SK-N-SH (cell line): ENCODE measurements around the gene RAB23. TPM values are rescaled to one million over a fixed set of nuclear protein-coding genes. Genes with fewer than 3 reads are reported as not detected.

Experiments
- CTCF ChIA-PET: fragments of 300-600, 350-600 bp; formaldehyde crosslinking; extraction: SDS; loops from one replicate; lab custom pipeline; 2021; lab: Yijun Ruan, JAX
- POLR2A ChIA-PET: fragments of 350-600 bp; sonication (Branson Sonifier 250); formaldehyde crosslinking; extraction: SDS; loops from one replicate; lab custom pipeline; 2020; ENCODE audit warnings: antibody characterized with exemption, inconsistent platforms; lab: Yijun Ruan, JAX
- DNase-seq: peaks from one replicate; pipeline ENCODE4 v3.0.0; 2012
- H2AFZ ChIP-seq: fragments of 200-600 bp; sonication (generic); 2 replicates; pipeline ENCODE4 v1.8.1; 2016; ENCODE audit warnings: antibody characterized with exemption, mild to moderate bottlenecking, low read depth
- H3F3A ChIP-seq: fragments of 200-600 bp; sonication (generic); replicated peaks from 2 replicates; pipeline ENCODE3; 2016; ENCODE audit warnings: antibody characterized with exemption, mild to moderate bottlenecking; ENCODE audit not compliant: insufficient read depth
- H3K27ac ChIP-seq, 2 experiments: fragments of 200-500 bp in 1 of 2; fragments of 200-600 bp in 1 of 2; sonication (Bioruptor generic) in 1 of 2; sonication (generic), shearing (Covaris generic) in 1 of 2; 2 replicates each; pipeline versions ENCODE4 v1.5.1 to v1.6.1; 2014 to 2016; ENCODE audit warnings: low read depth in 2 of 2, inconsistent platforms in 1 of 2, low read length in 1 of 2, mild to moderate bottlenecking in 1 of 2, mixed read lengths in 1 of 2
- H3K27me3 ChIP-seq: fragments of 200-600 bp; sonication (generic), shearing (Covaris generic); 2 replicates; pipeline ENCODE4 v1.6.1; 2016; ENCODE audit warnings: mixed run types; ENCODE audit not compliant: insufficient read depth
- H3K36me3 ChIP-seq, 2 experiments: fragments of 200-500 bp in 1 of 2; fragments of 200-600 bp in 1 of 2; sonication (Bioruptor generic) in 1 of 2; sonication (generic) in 1 of 2; replicated peaks in 1 of 2; 2 replicates each; pipeline versions ENCODE3 to v1.5.1; 2014 to 2016; ENCODE audit warnings: low read length in 1 of 2, mild to moderate bottlenecking in 1 of 2; ENCODE audit not compliant: insufficient read depth in 2 of 2, control insufficient read depth in 1 of 2
- H3K4me1 ChIP-seq, 2 experiments: fragments of 200-500 bp in 1 of 2; fragments of 200-600 bp in 1 of 2; sonication (Bioruptor generic) in 1 of 2; sonication (generic), shearing (Covaris generic) in 1 of 2; 2 replicates each; pipeline versions ENCODE4 v1.5.1 to v1.6.1; 2014 to 2016; ENCODE audit warnings: low read depth in 1 of 2, low read length in 1 of 2, mixed run types in 1 of 2; ENCODE audit not compliant: insufficient read depth in 2 of 2, control insufficient read depth in 1 of 2
- H3K4me2 ChIP-seq: fragments of 200-600 bp; sonication (generic), shearing (Covaris generic); 2 replicates; pipeline ENCODE4 v1.6.1; 2017; ENCODE audit warnings: mixed run types
- H3K4me3 ChIP-seq, 2 experiments: fragments of 200-500 bp in 1 of 2; fragments of 200-600 bp in 1 of 2; sonication (Bioruptor generic) in 1 of 2; sonication (generic), shearing (Covaris generic) in 1 of 2; 2 replicates each; pipeline versions ENCODE4 v1.5.1 to v1.8.1; 2014 to 2016; ENCODE audit warnings: low read depth in 2 of 2, inconsistent platforms in 1 of 2, low read length in 1 of 2, mild to moderate bottlenecking in 1 of 2, mixed read lengths in 1 of 2, moderate library complexity in 1 of 2
- H3K79me2 ChIP-seq: fragments of 200-600 bp; sonication (generic); 2 replicates; pipeline ENCODE4 v1.8.1; 2017; ENCODE audit warnings: mild to moderate bottlenecking; ENCODE audit not compliant: insufficient read depth
- H3K9ac ChIP-seq: fragments of 200-600 bp; sonication (generic); 2 replicates; pipeline ENCODE4 v1.6.1; 2017; ENCODE audit warnings: mixed run types
- H3K9me2 ChIP-seq: fragments of 200-600 bp; sonication (generic); 2 replicates; pipeline ENCODE4 v1.6.1; 2017; ENCODE audit warnings: mixed run types
- H3K9me3 ChIP-seq: fragments of 200-600 bp; sonication (generic); 2 replicates; pipeline ENCODE4 v1.6.1; 2017; ENCODE audit warnings: mixed run types, mild to moderate bottlenecking, moderate library complexity
- H4K20me1 ChIP-seq: fragments of 200-600 bp; sonication (generic); 2 replicates; pipeline ENCODE4 v1.6.1; 2017; ENCODE audit warnings: mild to moderate bottlenecking, mixed run types; ENCODE audit not compliant: insufficient read depth
- CHD2 ChIP-seq: fragments of 150-350 bp; IDR thresholded peaks from 2 replicates; pipeline ENCODE4 v1.6.1; 2018; ENCODE audit warnings: low read length; ENCODE audit not compliant: partially characterized antibody
- ELF1 ChIP-seq: IDR thresholded peaks from 2 replicates; pipeline ENCODE4 v1.4.0; 2012
- EP300 ChIP-seq, 2 experiments: IDR thresholded peaks; 2 replicates each; pipeline versions ENCODE4 v1.4.0 to v1.6.1; 2012; ENCODE audit warnings: borderline replicate concordance in 1 of 2, low read depth in 1 of 2, low read length in 1 of 2
- FOXM1 ChIP-seq: IDR thresholded peaks from 2 replicates; pipeline ENCODE4 v1.4.0; 2012; ENCODE audit warnings: low read depth, mild to moderate bottlenecking
- MXI1 ChIP-seq: IDR thresholded peaks from 2 replicates; pipeline ENCODE4 v1.6.1; 2012; ENCODE audit warnings: mild to moderate bottlenecking, low read depth, low read length, improper control_type of control experiment
- NFIC ChIP-seq: IDR thresholded peaks from 2 replicates; pipeline ENCODE4 v1.4.0; 2012; ENCODE audit warnings: borderline replicate concordance
- RAD21 ChIP-seq: IDR thresholded peaks from 2 replicates; pipeline ENCODE4 v1.6.1; 2012; ENCODE audit warnings: mild to moderate bottlenecking, low read length
- RCOR1 ChIP-seq: fragments of 150-350 bp; IDR thresholded peaks from 2 replicates; pipeline ENCODE4 v1.6.1; 2017; ENCODE audit warnings: antibody characterized with exemption, low read length
- RFX5 ChIP-seq: IDR thresholded peaks from 2 replicates; pipeline ENCODE4 v1.6.1; 2012; ENCODE audit warnings: mild to moderate bottlenecking, improper control_type of control experiment, low read length
- RXRA ChIP-seq: IDR thresholded peaks from 2 replicates; pipeline ENCODE4 v1.4.0; 2012; ENCODE audit warnings: low read depth, mild to moderate bottlenecking, borderline replicate concordance
- WGBS: methylation state at CpG from one replicate; pipeline ENCODE4 v1.1.6; 2017; ENCODE audit warnings: low lambda C conversion rate; 5-methylcytosine and 5-hydroxymethylcytosine counted together
- polyA plus RNA-seq, 3 experiments: library from polyadenylated mRNA; depleted of rRNA; stranded (reverse); fragments of >200 nt; gene quantifications; 2 replicates each; pipeline ENCODE4 v1.2.3, GENCODE V29; 2012
- TF ChIP-seq, protein P1 (sequence below): IDR thresholded peaks from 2 replicates; pipeline ENCODE4 v1.4.0; 2012; ENCODE audit warnings: low read depth
- TF ChIP-seq, protein P2 (sequence below): fragments of 150-350 bp; IDR thresholded peaks from 2 replicates; pipeline ENCODE4 v1.6.1; 2017; ENCODE audit warnings: antibody characterized with exemption, low read length, low read depth, borderline replicate concordance
- TF ChIP-seq, protein P3 (sequence below): IDR thresholded peaks from 2 replicates; pipeline ENCODE4 v1.6.1; 2012; ENCODE audit warnings: mild to moderate bottlenecking, low read depth, low read length, moderate library complexity

Gene RAB23
- polyA plus RNA-seq, 1 of the 3 experiments (the other 2 are of a cell fraction), result 6.6 TPM

DNA sequence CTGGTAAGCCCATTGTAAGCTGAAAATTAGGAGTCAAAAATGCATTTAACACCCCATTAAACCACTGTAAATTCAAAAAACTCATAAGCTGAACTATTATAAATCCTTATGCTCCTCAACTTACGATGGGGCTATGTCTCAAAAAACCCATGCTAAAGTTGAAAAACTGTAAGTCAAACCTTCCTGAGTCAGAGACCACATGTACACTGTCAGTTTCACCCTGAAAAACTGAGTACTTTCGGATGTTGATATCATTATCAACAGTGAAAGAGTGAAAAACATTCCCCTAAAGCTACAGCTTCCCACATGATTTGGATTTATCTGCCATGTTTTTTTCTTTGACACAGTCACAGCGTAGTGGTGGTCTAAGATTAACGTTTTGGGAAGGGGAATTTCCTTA lies 14.2 kb downstream of the RAB23 start:
- Histone ChIP-seq H3K4me1 (peaks cover 0 to 4% of the 10 kb centered on the region in 2 experiments; a peak in 1 of 4 replicates), H3K79me2 (peaks cover 90% of the 10 kb centered on the region), H4K20me1 (no peaks in the 10 kb centered on the region), H2AFZ (no peak overlapping the region), H3K4me3 (no peak overlapping the region), H3K9ac (no peak overlapping the region), H3F3A (peaks cover 20% of the 10 kb centered on the region), H3K9me3 (no peaks in the 10 kb centered on the region), H3K4me2 (no peak overlapping the region), H3K9me2 (no peaks in the 10 kb centered on the region), H3K27me3 (no peaks in the 10 kb centered on the region), H3K27ac (no peak overlapping the region), H3K36me3 (peaks cover 7 to 31% of the 10 kb centered on the region in 2 experiments)
- no peak for TF ChIP-seq RAD21
- TF ChIP-seq, protein P1, sequence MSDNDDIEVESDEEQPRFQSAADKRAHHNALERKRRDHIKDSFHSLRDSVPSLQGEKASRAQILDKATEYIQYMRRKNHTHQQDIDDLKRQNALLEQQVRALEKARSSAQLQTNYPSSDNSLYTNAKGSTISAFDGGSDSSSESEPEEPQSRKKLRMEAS, result no peak
- ChIA-PET CTCF (interaction anchor here (1.3 to 1.9 kb wide), 2 partner anchors 9 to 14 kb away, joined by 3 to 7 read pairs; partner anchors contain the start of gene RAB23), POLR2A (no interaction called here)
- 99% methylated on average over 4 of the region's 4 CpGs for WGBS
- DNase-seq, result no peak

DNA sequence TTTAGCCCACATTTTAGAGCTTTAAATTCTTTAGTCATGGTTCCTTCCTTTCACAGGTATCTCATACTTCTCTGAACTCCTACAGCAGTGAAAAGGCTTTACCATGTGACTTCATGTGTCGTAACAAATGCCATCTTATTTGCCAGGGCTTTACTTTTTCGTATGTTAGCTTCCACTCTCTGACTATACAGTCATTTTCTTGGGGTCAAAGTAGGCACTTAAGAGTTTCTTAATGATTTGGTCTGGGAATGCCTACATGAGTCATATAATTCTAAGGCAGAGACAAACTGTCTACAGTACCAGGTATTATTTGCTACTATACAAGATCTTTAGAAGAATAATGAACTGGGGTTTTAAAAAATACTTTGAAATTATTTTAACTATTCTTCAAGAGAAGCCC lies 15.0 kb downstream of the RAB23 start:
- CTCF ChIA-PET, result interaction anchor here (1.3 to 1.9 kb wide), 2 partner anchors 10 to 15 kb away, joined by 3 to 7 read pairs; partner anchors contain the start of gene RAB23
- no peaks in the 10 kb centered on the region for H4K20me1 ChIP-seq
- no peaks in the 10 kb centered on the region for H3K27me3 ChIP-seq
- H3K9ac ChIP-seq, result no peak overlapping the region
- 64% methylated on average over 2 of the region's 2 CpGs for WGBS
- H2AFZ ChIP-seq, result no peak overlapping the region
- POLR2A ChIA-PET, result no interaction called here
- peaks cover 7 to 31% of the 10 kb centered on the region in 2 experiments for H3K36me3 ChIP-seq
- no peaks in the 10 kb centered on the region for H3K9me3 ChIP-seq
- no peaks in the 10 kb centered on the region for H3K9me2 ChIP-seq
- no peak for DNase-seq
- no peak overlapping the region for H3K4me2 ChIP-seq
- H3K4me1 ChIP-seq, result peaks cover 0 to 4% of the 10 kb centered on the region in 2 experiments; a peak in 2 of 4 replicates
- H3K79me2 ChIP-seq, result peaks cover 90% of the 10 kb centered on the region
- no peak for TF ChIP-seq FOXM1
- TF ChIP-seq ELF1, result no peak
- TF ChIP-seq, protein P2, sequence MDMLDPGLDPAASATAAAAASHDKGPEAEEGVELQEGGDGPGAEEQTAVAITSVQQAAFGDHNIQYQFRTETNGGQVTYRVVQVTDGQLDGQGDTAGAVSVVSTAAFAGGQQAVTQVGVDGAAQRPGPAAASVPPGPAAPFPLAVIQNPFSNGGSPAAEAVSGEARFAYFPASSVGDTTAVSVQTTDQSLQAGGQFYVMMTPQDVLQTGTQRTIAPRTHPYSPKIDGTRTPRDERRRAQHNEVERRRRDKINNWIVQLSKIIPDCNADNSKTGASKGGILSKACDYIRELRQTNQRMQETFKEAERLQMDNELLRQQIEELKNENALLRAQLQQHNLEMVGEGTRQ, result no peak
- TF ChIP-seq RCOR1, result no peak
- H3F3A ChIP-seq, result peaks cover 21% of the 10 kb centered on the region
- H3K27ac ChIP-seq, result peak overlapping the region in 1 of 2 experiments; percentile 12; a peak in 1 of 4 replicates
- H3K4me3 ChIP-seq, result no peak overlapping the region

DNA sequence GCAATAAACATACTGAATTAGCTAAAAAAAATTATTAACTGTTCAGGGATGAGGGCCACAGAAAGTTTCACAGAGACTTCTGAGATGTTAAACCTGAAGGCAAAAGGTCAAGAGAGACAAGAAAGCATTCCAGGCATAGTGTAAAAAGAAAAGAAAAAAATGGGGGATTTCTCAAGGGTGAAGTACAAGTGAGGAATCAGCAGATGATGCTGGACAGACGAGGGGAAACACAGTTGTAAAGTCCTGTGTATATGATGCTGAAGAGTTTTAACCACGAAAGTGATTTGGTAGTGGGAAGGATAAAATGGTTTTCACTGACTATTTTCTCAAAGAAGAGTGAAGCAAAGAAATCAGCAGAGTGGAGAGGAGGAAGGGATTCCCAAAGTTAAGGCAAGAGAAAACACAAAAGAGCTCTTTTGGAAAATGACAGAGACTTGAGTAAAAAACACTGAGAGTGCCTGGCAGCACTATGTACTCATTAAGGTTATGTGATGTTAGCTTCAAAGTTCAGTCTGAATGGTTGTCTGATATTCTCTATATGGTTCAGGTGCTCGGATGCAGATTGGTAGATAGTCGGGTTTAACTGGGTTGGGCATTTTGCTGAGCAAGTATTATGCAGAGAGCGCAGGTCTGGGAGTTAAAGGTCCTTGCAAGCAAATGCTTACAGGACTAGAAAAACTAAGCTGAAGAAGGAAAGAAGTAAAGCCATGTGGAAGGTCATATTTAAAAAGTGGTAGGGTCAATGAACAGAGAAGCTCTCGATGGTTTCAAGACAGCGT lies 16.4 kb downstream of the RAB23 start:
- ChIA-PET CTCF (interaction anchor here (1.9 kb wide), 1 partner anchor 16 kb away, joined by 7 read pairs; the partner anchor contains the start of gene RAB23), POLR2A (no interaction called here)
- no peak for DNase-seq
- Histone ChIP-seq H3K79me2 (peaks cover 90% of the 10 kb centered on the region), H3K4me2 (no peak overlapping the region), H3F3A (peaks cover 24% of the 10 kb centered on the region), H3K4me1 (peaks cover 0 to 4% of the 10 kb centered on the region in 2 experiments; a peak in 2 of 4 replicates), H4K20me1 (no peaks in the 10 kb centered on the region), H2AFZ (no peak overlapping the region), H3K27ac (no peak overlapping the region), H3K9me2 (no peaks in the 10 kb centered on the region), H3K9ac (no peak overlapping the region), H3K4me3 (no peak overlapping the region), H3K9me3 (no peaks in the 10 kb centered on the region), H3K36me3 (peaks cover 7 to 31% of the 10 kb centered on the region in 2 experiments), H3K27me3 (no peaks in the 10 kb centered on the region)
- 91% methylated on average over 7 of the region's 7 CpGs for WGBS
- TF ChIP-seq FOXM1, result no peak
- TF ChIP-seq ELF1, result no peak
- no peak for TF ChIP-seq NFIC
- TF ChIP-seq CHD2, result no peak
- TF ChIP-seq EP300 (IDR thresholded peaks at IDR 0.05; ENCODE audit: borderline replicate concordance in 1 of 2, low read depth in 1 of 2, low read length in 1 of 2), result no peak
- no peak for TF ChIP-seq RAD21
- no peak for TF ChIP-seq RFX5
- no peak for TF ChIP-seq RXRA
- TF ChIP-seq MXI1, result no peak
- TF ChIP-seq, protein P3, sequence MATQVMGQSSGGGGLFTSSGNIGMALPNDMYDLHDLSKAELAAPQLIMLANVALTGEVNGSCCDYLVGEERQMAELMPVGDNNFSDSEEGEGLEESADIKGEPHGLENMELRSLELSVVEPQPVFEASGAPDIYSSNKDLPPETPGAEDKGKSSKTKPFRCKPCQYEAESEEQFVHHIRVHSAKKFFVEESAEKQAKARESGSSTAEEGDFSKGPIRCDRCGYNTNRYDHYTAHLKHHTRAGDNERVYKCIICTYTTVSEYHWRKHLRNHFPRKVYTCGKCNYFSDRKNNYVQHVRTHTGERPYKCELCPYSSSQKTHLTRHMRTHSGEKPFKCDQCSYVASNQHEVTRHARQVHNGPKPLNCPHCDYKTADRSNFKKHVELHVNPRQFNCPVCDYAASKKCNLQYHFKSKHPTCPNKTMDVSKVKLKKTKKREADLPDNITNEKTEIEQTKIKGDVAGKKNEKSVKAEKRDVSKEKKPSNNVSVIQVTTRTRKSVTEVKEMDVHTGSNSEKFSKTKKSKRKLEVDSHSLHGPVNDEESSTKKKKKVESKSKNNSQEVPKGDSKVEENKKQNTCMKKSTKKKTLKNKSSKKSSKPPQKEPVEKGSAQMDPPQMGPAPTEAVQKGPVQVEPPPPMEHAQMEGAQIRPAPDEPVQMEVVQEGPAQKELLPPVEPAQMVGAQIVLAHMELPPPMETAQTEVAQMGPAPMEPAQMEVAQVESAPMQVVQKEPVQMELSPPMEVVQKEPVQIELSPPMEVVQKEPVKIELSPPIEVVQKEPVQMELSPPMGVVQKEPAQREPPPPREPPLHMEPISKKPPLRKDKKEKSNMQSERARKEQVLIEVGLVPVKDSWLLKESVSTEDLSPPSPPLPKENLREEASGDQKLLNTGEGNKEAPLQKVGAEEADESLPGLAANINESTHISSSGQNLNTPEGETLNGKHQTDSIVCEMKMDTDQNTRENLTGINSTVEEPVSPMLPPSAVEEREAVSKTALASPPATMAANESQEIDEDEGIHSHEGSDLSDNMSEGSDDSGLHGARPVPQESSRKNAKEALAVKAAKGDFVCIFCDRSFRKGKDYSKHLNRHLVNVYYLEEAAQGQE, result no peak
